ENCODE measurements around the gene UPF2. TPM values are rescaled to one million over a fixed set of nuclear protein-coding genes. Genes with fewer than 3 reads are reported as not detected.

The UPF2 gene
- total and polyA plus RNA-seq, 2 of the 13 experiments (the other 11 are each of a cell fraction or from before 2014, with no cell fraction given) = 6.2 to 14.5 TPM

- no peak for TF ChIP-seq ZNF138 (CRISPR knock-in tag; IDR thresholded peaks at IDR 0.05; ENCODE audit: low read depth)
- TF ChIP-seq DMAP1 (CRISPR knock-in tag; IDR thresholded peaks at IDR 0.05) = no peak
- TF ChIP-seq ADNP (CRISPR knock-in tag; IDR thresholded peaks at IDR 0.05) = no peak
- TF ChIP-seq HDAC6 (IDR thresholded peaks at IDR 0.05; ENCODE audit: low read depth, low read length) = no peak
- no peak for TF ChIP-seq SP5 (CRISPR knock-in tag; IDR thresholded peaks at IDR 0.05; ENCODE audit: borderline replicate concordance, low read depth)
- TF ChIP-seq MTF1 (CRISPR knock-in tag; IDR thresholded peaks at IDR 0.05) = no peak
- no peak for TF ChIP-seq ATF6 (CRISPR knock-in tag; conservative IDR thresholded peaks at IDR 0.05)
- TF ChIP-seq SALL2 (CRISPR knock-in tag; IDR thresholded peaks at IDR 0.05) = peak; percentile 26; the same call in 1 of the 2 replicates
- peak; percentile 62 for TF ChIP-seq SAP130 (CRISPR knock-in tag; IDR thresholded peaks at IDR 0.05; ENCODE audit: low read depth)
- TF ChIP-seq ZSCAN22 (CRISPR knock-in tag; IDR thresholded peaks at IDR 0.05) = no peak
- no peak for TF ChIP-seq ZNF597 (CRISPR knock-in tag; IDR thresholded peaks at IDR 0.05)
- TF ChIP-seq MYC (CRISPR knock-in tag; IDR thresholded peaks at IDR 0.05; ENCODE audit: borderline replicate concordance) = no peak; the same call in 1 of the 2 replicates
- TF ChIP-seq CREB3 (CRISPR knock-in tag; IDR thresholded peaks at IDR 0.05) = no peak
- no peak for TF ChIP-seq ZNF556 (CRISPR knock-in tag; IDR thresholded peaks at IDR 0.05; ENCODE audit: borderline replicate concordance)
- 0 out of 2 replicates have a peak, but pooled peaks have one; percentile 47 for TF ChIP-seq ARID4A (CRISPR knock-in tag; IDR thresholded peaks at IDR 0.05; ENCODE audit: borderline replicate concordance)
- TF ChIP-seq NR3C1 (CRISPR knock-in tag; IDR thresholded peaks at IDR 0.05) = no peak
- no peak for TF ChIP-seq ZNF557 (CRISPR knock-in tag; IDR thresholded peaks at IDR 0.05)
- no peak for TF ChIP-seq XBP1 (CRISPR knock-in tag; IDR thresholded peaks at IDR 0.05)
- TF ChIP-seq ZNF207 (IDR thresholded peaks at IDR 0.05; ENCODE audit: borderline replicate concordance) = no peak
- no peak for TF ChIP-seq BCLAF1 (IDR thresholded peaks at IDR 0.05)
- peak; percentile 71; the same call in 1 of the 2 replicates for TF ChIP-seq ZNF234 (CRISPR knock-in tag; conservative IDR thresholded peaks at IDR 0.05)
These were observed 206 bp downstream of the UPF2 start (continued) for GRCh38 chr10:12042409-12042796.
